CD14-positive monocyte (primary cell): ENCODE results near the gene RHOBTB3. TPM values are rescaled to one million over a fixed set of nuclear protein-coding genes. Genes with fewer than 3 reads are reported as not detected.

ENCODE experiments used
- DNase-seq, 3 donors: peaks; one replicate each; pipeline ENCODE4 v3.0.0-alpha.2; 2011 to 2022
- H2AFZ ChIP-seq: 2 replicates; pipeline ENCODE4 v1.6.0; 2012; ENCODE audit warnings: mild to moderate bottlenecking, low read depth, low read length, inconsistent platforms; ENCODE audit not compliant: insufficient read depth, poor library complexity, severe bottlenecking
- H3K27ac ChIP-seq, 2 donors: 1 replicate in 1 of 2; 2 replicates in 1 of 2; pipeline ENCODE4 v1.5.1; 2012 to 2013; ENCODE audit warnings: low read length in 2 of 2, control low read depth in 1 of 2, inconsistent platforms in 1 of 2, low read depth in 1 of 2, mild to moderate bottlenecking in 1 of 2
- H3K27me3 ChIP-seq, 2 donors: one replicate each; pipeline versions ENCODE4 v1.6.0 to v1.6.1; 2011 to 2013; ENCODE audit warnings: low read length in 2 of 2; ENCODE audit not compliant: control insufficient read depth in 2 of 2, insufficient read depth in 2 of 2
- H3K36me3 ChIP-seq, 2 donors: replicated peaks in 1 of 2; 1 replicate in 1 of 2; 2 replicates in 1 of 2; pipeline versions ENCODE4 v1.5.1 to v1.6.1; 2012 to 2013; ENCODE audit warnings: low read length in 2 of 2, control low read depth in 1 of 2, inconsistent platforms in 1 of 2, mild to moderate bottlenecking in 1 of 2; ENCODE audit not compliant: insufficient read depth in 2 of 2, control insufficient read depth in 1 of 2
- H3K4me1 ChIP-seq, 2 donors: 1 replicate in 1 of 2; 2 replicates in 1 of 2; pipeline versions ENCODE4 v1.5.1 to v1.6.1; 2012 to 2013; ENCODE audit warnings: low read length in 2 of 2, control low read depth in 1 of 2, inconsistent platforms in 1 of 2, mild to moderate bottlenecking in 1 of 2, moderate library complexity in 1 of 2; ENCODE audit not compliant: insufficient read depth in 2 of 2, control insufficient read depth in 1 of 2
- H3K4me2 ChIP-seq: replicated peaks from 2 replicates; pipeline ENCODE3; 2012; ENCODE audit warnings: low read length, moderate library complexity, mild to moderate bottlenecking; ENCODE audit not compliant: poor library complexity, severe bottlenecking; ENCODE audit errors: extremely low read depth
- H3K4me3 ChIP-seq, 3 experiments: fragments of 200-600 bp in 1 of 3; sonication (generic) in 1 of 3; replicated peaks in 1 of 3; 1 replicate in 2 of 3; 2 replicates in 1 of 3; pipeline ENCODE4 v1.5.1; 2011 to 2013; ENCODE audit warnings: low read length in 3 of 3, mild to moderate bottlenecking in 3 of 3, control low read depth in 2 of 3, low read depth in 2 of 3, inconsistent platforms in 1 of 3, moderate library complexity in 1 of 3
- H3K79me2 ChIP-seq: 2 replicates; pipeline ENCODE4 v1.6.0; 2012; ENCODE audit warnings: mild to moderate bottlenecking, control low read depth, inconsistent platforms, low read length, moderate library complexity; ENCODE audit not compliant: insufficient read depth
- H3K9ac ChIP-seq: 2 replicates; pipeline ENCODE4 v1.6.0; 2017; ENCODE audit warnings: low read length, mild to moderate bottlenecking; ENCODE audit not compliant: insufficient read depth, poor library complexity, severe bottlenecking
- H3K9me3 ChIP-seq, 2 donors: replicated peaks in 1 of 2; 1 replicate in 1 of 2; 2 replicates in 1 of 2; pipeline versions ENCODE4 v1.5.1 to v1.6.1; 2012 to 2013; ENCODE audit warnings: low read length in 2 of 2, control low read depth in 1 of 2; ENCODE audit not compliant: control insufficient read depth in 1 of 2, insufficient read depth in 1 of 2
- H4K20me1 ChIP-seq: 2 replicates; pipeline ENCODE4 v1.6.0; 2012; ENCODE audit warnings: mild to moderate bottlenecking, low read length, control low read depth, moderate library complexity; ENCODE audit not compliant: insufficient read depth
- H3K27ac Mint-ChIP-seq, 7 donors: one replicate each; pipeline ENCODE4 v1.8.0; 2020; ENCODE audit warnings: mild to moderate bottlenecking in 7 of 7, mixed read lengths in 7 of 7, moderate library complexity in 6 of 7, inconsistent platforms in 2 of 7
- H3K27me3 Mint-ChIP-seq, 3 donors: one replicate each; pipeline ENCODE4 v1.8.0; 2021 to 2022; ENCODE audit warnings: low read depth in 3 of 3, mild to moderate bottlenecking in 3 of 3, mixed read lengths in 3 of 3, moderate library complexity in 3 of 3, inconsistent platforms in 1 of 3
- H3K36me3 Mint-ChIP-seq, 2 donors: one replicate each; pipeline ENCODE4 v1.8.0; 2020; ENCODE audit warnings: mixed read lengths in 2 of 2, inconsistent platforms in 1 of 2, mild to moderate bottlenecking in 1 of 2
- H3K4me1 Mint-ChIP-seq: one replicate; pipeline ENCODE4 v1.8.0; 2020; ENCODE audit warnings: mild to moderate bottlenecking, mixed read lengths
- H3K4me3 Mint-ChIP-seq, 2 donors: one replicate each; pipeline ENCODE4 v1.8.0; 2020; ENCODE audit warnings: mild to moderate bottlenecking in 2 of 2, mixed read lengths in 2 of 2, moderate library complexity in 1 of 2
- H3K9me3 Mint-ChIP-seq, 7 donors: one replicate each; pipeline ENCODE4 v1.8.0; 2020 to 2022; ENCODE audit warnings: mixed read lengths in 7 of 7, mild to moderate bottlenecking in 6 of 7, moderate library complexity in 6 of 7, inconsistent platforms in 2 of 7
- WGBS: methylation state at CpG from one replicate; pipeline ENCODE4 v1.1.5; 2013; ENCODE audit warnings: missing lambda C conversion rate; ENCODE audit not compliant: insufficient coverage; 5-methylcytosine and 5-hydroxymethylcytosine counted together
- intact Hi-C, 2 donors: fragments of 100-400 bp; cut with micrococcal nuclease; formaldehyde crosslinking; loops; one replicate each; pipeline versions ENCODE4 v1.15.0 to v1.15.1; 2023
- polyA plus RNA-seq, 3 donors: library from polyadenylated mRNA; depleted of rRNA in 1 of 3; unstranded in 2 of 3; stranded (reverse) in 1 of 3; fragments of 300-500 nt in 2 of 3; fragments of >200 nt in 1 of 3; fragmentation: Illumina TruSeq in 2 of 3; gene quantifications; 1 replicate in 2 of 3; 2 replicates in 1 of 3; pipeline ENCODE4 v1.2.3, GENCODE V29; 2012 to 2021
- TF ChIP-seq, protein P1 (sequence below): fragments of 200-600 bp; IDR thresholded peaks from one replicate; pipeline ENCODE4 v1.8.0; 2022; ENCODE audit warnings: antibody characterized with exemption, mild to moderate bottlenecking

The RHOBTB3 gene
- polyA plus RNA-seq, 3 donors, result 0.41 to 1.5 (median 0.63) TPM

- Histone ChIP-seq H3K9me3 (no peaks in the 10 kb centered on the region), H2AFZ (no peak overlapping the region), H3K79me2 (no peaks in the 10 kb centered on the region), H4K20me1 (no peaks in the 10 kb centered on the region), H3K27me3 (no peaks in the 10 kb centered on the region), H3K4me2 (no peak overlapping the region), H3K4me3 (no peak overlapping the region), H3K27ac (no peak overlapping the region), H3K4me1 (peaks cover 15 to 19% of the 10 kb centered on the region in 2 donors), H3K36me3 (no peaks in the 10 kb centered on the region), H3K9ac (no peak overlapping the region)
- peak in 1 of 3 donors; percentile 46 for DNase-seq
- H3K4me1 Mint-ChIP-seq, result peaks cover 30% of the 10 kb centered on the region
- peaks cover 0 to 2% (median 0%) of the 10 kb centered on the region in 7 donors for H3K9me3 Mint-ChIP-seq
- H3K27ac Mint-ChIP-seq, result peak overlapping the region in 2 of 7 donors; percentile 19 to 57
- no peak overlapping the region for H3K4me3 Mint-ChIP-seq
- intact Hi-C loops, result loop anchor here in 1 of 2 donors (10.0 kb wide), 1 partner anchor 85 kb away; the partner anchor contains the start of gene GLRX
- peaks cover 0 to 2% (median 0%) of the 10 kb centered on the region in 3 donors for H3K27me3 Mint-ChIP-seq
- TF ChIP-seq, protein P1, sequence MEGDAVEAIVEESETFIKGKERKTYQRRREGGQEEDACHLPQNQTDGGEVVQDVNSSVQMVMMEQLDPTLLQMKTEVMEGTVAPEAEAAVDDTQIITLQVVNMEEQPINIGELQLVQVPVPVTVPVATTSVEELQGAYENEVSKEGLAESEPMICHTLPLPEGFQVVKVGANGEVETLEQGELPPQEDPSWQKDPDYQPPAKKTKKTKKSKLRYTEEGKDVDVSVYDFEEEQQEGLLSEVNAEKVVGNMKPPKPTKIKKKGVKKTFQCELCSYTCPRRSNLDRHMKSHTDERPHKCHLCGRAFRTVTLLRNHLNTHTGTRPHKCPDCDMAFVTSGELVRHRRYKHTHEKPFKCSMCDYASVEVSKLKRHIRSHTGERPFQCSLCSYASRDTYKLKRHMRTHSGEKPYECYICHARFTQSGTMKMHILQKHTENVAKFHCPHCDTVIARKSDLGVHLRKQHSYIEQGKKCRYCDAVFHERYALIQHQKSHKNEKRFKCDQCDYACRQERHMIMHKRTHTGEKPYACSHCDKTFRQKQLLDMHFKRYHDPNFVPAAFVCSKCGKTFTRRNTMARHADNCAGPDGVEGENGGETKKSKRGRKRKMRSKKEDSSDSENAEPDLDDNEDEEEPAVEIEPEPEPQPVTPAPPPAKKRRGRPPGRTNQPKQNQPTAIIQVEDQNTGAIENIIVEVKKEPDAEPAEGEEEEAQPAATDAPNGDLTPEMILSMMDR, result no peak
- peaks cover 0 to 2% of the 10 kb centered on the region in 2 donors for H3K36me3 Mint-ChIP-seq
- 100% methylated on average over 1 of the region's 2 CpGs for WGBS
These were observed 8.7 kb downstream of the RHOBTB3 start for GRCh38 chr5:95739857-95740256.

DNA sequence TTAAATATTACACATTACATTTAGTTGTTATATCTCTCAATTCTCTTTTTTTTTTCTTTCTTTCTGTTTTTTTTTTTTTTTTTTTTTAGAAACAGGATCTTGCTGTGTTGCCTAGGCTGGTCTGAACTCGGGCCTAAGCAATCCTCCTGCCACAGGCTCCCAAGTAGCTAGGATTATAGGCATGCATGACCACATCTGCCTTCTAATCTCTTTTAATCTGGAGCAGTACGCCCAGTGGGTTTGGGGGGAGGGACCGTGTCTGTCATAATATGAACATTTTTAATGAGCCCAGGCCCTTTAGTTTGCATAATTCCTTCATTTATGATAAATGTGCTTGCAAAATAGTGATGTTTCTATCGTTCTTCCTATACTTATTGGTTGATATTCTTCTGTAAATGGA lies 10.3 kb downstream of the RHOBTB3 start:
- H3K9ac ChIP-seq, result no peak overlapping the region
- H3K27me3 ChIP-seq, result no peaks in the 10 kb centered on the region
- no peaks in the 10 kb centered on the region for H3K36me3 ChIP-seq
- H3K36me3 Mint-ChIP-seq, result peaks cover 0 to 2% of the 10 kb centered on the region in 2 donors
- no peak overlapping the region for H3K4me3 Mint-ChIP-seq
- no peak overlapping the region for H3K4me2 ChIP-seq
- no peak overlapping the region for H3K27ac Mint-ChIP-seq
- no peak overlapping the region for H3K27ac ChIP-seq
- H2AFZ ChIP-seq, result no peak overlapping the region
- no CpG with 5 or more reads among the region's 4 CpGs for WGBS
- H3K27me3 Mint-ChIP-seq, result peaks cover 0 to 2% (median 0%) of the 10 kb centered on the region in 3 donors
- no peaks in the 10 kb centered on the region for H3K79me2 ChIP-seq
- no peak for DNase-seq
- no peaks in the 10 kb centered on the region for H3K9me3 ChIP-seq
- peaks cover 0 to 2% (median 0%) of the 10 kb centered on the region in 7 donors for H3K9me3 Mint-ChIP-seq
- H3K4me3 ChIP-seq, result no peak overlapping the region
- peaks cover 30% of the 10 kb centered on the region for H3K4me1 Mint-ChIP-seq
- no peaks in the 10 kb centered on the region for H4K20me1 ChIP-seq
- TF ChIP-seq, protein P1, result no peak
- peaks cover 15 to 19% of the 10 kb centered on the region in 2 donors for H3K4me1 ChIP-seq
- intact Hi-C loops, result no loop called here
